HG03060 (cell line): ENCODE results near the gene MEIOB.

Source experiments
- ATAC-seq: cut with Tn5 transposase; IDR thresholded peaks from one replicate; pipeline ENCODE4 v1.9.1; 2021; ENCODE audit warnings: low read depth, moderate number of reproducible peaks; ENCODE audit not compliant: unreplicated experiment

The MEIOB gene

DNA sequence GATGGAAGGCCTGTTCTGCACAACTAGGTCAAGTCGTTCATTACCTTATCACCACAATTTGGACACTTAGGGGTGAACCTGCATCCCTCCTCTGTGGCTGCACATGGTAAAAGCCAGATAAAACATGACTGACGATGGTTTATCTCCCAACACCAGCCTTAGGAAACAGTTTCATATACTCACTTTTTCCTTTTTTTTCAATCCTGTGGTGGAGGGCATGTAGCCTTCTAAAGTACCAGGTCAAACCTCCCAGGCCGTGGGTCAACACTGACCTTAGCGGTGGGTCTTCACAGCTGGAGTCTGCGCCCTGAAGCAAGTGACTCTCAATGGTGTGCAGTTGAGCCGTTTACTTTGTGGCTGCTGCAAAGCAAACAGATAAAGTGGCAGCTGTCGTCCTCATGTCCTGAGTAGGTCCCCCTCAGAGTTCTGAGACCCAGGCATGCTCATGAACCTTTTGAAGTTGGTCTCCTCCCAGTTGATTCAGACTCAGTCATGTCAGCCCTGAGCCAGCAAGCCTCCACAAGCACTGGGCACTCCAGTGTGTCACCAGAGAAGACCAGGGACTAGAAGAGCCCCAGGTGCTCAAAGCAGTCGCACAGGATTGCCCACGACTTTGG is 39.0 kb downstream of the MEIOB start:
- ATAC-seq, result no peak

DNA sequence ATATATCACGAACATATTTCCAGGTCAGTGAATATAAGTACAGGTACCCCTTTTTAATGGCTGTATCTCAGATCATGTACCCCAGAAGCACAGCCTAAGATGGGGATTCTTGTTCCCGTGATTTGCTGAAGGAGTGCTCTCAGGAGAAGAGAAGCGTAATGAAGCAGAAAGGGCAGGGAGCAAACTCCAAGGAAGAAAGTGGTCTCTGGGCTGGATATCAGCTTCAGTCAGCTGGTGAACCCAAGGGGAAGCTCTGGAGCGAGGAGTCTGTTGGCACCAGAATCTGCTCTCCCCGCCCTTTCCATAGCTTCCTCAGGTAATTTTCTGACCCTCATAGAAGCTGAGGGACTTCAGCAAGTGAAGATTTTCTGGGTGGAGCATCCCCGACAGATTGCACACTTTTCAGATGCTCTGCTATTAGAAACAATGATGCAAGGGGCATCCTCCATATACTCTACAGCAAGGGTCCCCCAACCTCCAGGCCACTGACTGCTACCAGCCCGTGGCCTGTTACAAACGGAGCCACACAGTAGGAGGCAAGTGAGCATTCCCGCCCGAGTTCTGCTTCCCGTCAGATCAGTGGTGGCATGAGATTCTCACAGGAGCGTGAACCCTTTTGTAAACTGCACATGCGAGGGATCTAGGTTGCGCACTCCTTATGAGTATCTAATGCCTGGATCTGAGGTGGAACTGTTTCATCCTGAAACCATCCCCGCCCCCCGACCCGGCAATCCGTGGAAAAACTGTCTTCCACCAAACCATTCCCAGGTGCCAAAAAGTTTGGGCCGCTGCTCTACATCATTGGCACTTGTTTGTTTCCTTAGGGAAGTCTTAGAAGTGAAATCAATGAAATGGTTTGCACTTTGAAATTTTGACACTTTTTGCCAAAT is 40.5 kb downstream of the MEIOB start:
- ATAC-seq, result no peak

DNA sequence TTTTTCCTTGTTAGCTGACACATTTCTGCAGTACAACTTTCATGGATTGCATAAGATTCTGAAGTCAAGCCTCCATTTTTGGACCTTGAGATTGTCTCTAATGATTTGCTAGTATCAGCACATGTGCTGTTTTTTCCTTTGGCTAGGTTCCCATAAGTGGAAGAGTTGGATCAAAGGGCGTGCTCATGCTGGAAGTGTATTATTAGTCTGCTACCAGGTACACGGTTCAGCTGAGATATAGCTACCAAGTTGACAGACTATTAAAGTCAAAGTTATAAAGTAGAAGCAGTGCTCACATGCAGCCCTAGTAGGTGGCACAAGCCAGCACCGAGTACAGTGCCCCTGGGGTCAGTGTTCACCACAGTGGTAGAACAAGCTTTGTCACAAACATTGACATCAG is 41.8 kb downstream of the MEIOB start:
- no peak for ATAC-seq

DNA sequence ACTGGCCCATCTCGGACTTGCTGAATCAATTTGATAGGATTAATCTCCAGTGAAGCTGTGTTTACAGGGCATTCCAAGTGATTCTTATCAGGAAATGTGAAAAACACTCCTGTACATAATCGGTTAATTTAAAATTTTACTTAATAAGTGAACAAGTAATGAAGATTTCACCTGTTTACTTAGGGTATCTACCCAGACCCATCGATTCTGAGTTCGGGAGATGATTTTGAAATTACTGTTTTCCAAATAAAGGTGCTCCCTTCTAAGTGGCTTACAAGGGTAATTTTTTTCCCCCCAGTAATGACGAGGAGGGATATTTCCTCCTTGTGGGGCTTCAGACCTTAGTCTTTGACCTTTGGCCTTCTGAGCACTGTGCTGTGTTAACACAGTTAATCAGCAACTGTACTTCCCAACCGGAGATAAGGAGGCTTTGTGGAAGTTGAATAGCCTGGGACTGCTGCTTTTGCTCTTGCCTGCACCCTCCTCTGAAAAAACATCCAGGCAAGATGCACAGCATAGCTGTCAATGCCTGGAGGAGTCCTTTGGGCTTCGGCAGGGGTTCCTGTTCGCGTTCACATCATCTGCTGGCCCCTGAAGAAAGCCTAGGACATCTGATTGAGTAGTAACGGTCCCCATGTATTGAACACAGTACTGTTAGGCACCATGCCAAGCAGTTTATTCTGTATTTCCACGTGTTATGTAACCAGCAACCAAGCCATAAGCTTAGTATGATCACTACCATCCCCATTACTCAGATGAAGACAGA is 43.1 kb downstream of the MEIOB start:
- no peak for ATAC-seq

DNA sequence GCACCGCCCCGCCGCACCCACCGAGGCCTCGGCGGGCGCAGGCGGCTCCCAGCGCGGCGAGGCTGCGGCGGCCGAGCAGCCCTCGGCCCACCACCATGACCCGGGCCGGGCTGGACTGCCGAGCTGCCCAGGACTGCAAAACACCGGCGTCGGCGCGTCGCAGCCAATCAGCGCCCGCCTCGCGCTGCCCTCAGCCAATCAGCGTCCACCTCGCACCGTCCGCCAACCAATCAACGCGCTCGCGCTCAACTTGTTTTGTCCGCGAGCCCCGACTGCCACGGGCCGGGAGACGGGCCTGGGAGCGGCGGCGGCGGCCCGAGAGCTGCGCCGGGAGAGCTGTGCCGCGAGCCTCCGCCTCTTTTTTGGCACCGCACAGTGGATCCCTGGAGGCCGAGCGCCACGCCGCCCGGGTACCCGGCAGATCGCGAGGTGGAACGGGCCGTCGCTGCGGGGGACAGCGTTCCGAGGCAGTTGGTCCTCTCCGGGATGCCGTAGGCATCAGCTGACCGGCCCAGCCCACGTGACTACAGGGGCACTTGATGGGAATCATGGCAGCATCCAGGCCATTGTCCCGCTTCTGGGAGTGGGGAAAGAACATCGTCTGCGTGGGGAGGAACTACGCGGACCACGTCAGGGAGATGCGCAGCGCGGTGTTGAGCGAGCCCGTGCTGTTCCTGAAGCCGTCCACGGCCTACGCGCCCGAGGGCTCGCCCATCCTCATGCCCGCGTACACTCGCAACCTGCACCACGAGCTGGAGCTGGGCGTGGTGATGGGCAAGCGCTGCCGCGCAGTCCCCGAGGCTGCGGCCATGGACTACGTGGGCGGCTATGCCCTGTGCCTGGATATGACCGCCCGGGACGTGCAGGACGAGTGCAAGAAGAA is 45.0 kb downstream of the MEIOB start, which contains the start of the genes FAHD1 and HAGH:
TSS of gene FAHD1 (plus strand) at position 516 of the 883 bp plus-strand sequence. CDS start at position 549, 33 bp downstream.
TSS of gene HAGH (minus strand) at position 135 of the 883 bp plus-strand sequence. CDS start at position 97, 38 bp downstream.
- peak; percentile 62 for ATAC-seq

DNA sequence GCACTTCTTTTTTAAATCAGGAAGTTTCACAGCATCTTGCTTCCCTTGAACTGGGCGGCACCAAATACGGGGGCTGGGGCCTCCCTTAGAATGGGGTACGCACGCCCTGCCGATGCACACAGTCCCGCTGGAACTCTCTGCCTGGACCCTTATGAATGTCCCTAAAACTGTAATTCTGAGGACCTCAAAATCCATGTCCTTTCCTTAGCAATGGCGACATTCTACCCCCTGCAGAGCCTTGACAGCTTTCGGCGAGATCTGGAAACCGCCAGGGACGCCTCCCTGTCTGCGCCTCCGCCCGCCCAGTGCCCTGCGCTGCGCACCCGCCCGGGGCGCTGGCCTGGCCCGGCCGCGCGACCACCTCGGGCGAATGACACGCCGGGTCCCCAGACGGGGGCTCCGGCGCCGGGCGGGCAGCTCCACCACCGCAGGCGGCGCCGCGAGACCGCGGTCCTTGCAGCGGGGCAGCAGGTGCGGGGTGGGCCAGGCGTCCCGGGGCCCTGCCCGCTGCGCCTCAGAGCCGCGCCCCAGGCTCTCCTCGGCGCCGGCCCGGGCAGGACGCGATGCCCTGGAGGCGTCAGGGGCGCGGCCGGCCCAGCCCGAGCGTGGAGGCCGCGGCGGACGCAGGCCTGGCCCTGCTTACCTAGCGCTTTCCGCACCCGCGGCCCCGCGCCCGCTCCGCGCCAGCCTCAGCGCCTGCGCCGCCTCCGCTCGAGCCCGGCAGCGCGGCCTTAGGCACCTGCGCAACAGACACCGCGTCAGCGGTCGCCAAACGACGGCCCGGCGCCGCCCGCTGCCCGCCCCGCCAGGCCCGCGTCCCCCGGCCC is 45.9 kb downstream of the MEIOB start:
- peak; percentile 20 for ATAC-seq

DNA sequence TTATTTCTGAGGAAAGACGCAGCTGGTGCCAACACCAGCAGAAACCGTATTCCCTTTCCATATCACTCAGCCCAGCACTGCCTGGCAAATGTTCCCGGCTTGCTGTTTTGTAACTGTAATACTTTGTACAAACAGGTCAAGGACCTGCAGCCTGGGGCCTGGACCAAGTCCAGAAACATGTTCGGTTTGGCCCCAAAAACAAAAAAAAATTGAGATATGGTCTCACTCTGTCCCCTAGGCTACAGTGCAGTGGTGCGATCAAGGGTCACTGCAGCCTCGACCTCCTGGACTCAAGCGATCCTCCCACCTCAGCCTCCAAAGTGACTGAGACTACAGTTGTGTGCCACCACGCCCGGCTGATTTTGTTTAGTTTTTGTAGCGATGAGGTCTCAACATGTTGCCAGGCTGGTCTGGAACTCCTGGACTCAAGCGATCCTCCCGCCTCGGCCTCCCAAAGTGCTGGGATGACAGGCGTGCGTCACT is 46.5 kb downstream of the MEIOB start:
- no peak for ATAC-seq

DNA sequence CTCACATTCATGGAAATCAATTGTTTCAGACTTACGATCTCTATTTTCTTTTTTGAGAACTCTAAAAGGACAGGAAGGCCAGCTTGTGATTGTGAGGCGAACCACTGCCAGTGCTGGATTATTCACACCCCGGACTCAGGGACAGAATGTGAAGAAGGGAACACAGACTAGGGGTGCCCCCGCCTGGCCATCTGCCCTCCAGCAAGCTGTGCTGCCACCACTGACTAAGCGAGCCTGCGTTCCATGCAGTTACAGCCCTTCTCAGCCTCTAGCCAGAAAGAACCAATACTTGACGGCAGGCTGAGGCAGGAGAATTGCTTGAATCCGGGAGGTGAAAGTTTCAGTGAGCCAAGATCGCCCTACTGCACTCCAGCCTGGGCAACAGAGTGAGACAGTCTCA is 48.1 kb downstream of the MEIOB start:
- ATAC-seq, result no peak

DNA sequence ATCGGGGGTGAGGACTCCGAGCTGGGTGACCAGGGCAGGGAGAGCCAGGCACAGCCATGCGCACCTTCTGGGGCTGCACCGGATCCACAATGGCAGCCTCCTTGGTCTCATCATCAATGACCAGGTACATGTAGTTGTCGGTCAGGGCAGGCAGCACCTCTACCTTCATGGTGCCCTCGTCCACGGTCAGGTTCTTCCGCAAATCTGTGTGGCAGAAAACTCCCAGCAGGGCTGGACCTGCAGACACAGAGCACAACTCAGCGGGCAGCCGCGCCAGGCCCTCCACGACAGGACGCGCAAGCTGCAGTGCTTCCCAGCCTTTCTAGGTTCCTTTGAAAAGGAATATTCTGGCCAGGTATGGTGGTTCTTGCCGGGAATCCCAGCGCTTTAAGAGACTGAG is 49.2 kb downstream of the MEIOB start:
- no peak for ATAC-seq

DNA sequence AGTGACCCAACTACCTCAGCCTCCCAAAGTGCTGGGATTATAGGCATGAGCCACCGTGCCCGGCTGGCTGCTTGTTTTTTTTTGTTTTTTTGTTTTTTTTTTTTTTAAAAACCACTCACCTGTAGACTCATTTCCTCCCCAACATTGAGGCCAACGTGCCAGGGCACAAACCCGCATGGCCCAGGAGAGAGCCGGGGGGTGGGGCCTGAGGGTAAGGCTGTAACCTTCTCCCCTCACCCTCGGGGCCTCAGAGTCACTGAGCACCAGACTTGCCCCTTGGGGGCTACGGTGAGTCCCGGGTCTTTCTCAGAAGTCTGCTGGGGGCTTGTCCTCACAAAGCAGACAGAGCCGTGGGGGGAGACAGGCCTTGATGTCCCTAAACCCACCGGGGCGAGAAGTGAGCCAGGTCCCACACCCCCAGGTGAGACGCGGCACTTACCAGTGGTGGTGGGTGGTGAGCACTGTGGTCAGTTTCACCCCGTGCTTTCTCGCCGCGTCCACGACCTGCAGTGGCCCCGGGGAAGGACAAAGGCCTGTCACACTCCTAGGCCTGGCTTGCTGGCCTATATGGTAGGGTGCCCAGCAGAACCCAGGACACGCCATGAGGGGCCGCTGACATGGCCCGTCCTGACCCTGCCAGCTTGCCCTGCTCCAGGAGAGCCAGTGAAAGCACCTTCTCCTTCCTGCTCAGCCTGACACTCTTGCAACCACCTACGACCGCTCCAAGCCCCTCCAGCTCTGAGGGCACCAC is 49.9 kb downstream of the MEIOB start:
- no peak for ATAC-seq

DNA sequence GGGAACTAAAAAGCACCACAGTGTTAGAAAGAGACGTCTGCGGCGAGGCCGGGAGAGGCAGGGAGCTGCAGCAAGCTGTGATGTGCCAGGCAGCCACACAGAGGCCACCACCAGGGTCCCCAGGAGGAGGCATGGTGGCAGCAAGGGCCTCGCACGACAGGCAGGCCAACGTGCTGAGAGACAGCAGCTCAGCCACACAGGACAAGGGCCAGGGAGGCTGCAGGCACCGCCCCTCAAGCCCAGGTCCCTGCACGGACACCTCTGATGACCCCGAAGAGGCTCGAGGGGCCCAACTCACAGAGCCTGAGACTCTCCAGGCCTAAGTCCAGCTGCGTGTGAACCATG is 51.0 kb downstream of the MEIOB start:
- ATAC-seq, result no peak

DNA sequence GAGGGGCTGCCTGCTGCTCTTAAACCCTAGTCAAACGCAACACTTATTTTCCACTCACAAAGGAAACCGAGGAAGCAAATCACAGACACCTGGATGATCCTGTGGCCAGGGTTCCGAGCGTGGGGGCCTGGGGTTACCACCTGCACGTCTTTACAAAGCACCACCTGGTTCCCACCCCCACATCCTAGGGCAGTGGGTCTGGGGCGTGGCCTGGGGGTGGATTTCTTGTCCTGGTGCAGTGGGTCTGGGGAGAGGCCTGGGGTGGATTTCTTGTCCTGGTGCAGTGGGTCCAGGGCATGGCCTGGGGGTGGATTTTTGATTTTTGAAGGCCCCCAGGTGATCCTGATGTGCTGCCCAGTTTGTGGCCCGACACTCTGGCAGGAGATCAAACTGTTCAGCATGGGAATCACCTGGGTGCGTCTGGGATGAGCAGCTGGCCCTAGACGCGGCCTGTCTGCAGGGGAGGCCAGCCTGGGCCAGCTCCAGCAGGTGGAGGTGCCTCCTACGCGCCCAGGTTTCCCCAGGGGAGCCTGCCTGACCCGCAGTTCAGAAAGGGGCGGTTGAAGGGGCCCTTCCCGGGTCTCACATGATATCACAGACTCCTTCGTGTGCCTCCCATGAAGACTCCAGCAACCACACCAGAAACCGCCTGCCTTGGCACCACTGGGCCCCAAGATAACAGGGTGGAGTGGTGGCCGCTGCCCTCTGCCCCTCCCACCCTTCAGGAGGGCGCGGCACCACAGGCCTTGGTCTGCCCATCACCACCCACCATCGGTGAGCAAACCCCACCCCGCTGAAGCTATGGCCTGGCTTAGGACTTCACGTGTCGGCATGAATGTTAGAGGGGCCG is 51.6 kb downstream of the MEIOB start:
- no peak for ATAC-seq

DNA sequence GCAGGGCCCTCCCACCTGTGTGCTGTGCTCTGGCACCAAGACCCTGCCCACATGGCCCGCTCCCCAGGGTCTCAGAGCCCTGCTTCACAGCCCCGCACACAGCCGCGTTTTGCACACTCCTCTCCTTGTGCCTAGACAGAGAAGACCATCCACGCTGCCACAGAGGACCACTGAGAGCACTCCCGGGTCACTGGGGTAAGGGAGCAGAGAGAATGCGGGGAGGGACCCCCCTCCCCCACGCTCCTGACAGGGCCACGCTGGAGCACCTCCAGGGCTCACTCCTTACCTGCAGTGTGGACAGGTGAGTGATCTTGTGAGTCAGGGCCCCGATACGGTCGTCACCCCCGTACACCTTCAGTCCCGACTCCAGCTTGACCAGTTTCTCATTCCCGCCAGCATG is 52.4 kb downstream of the MEIOB start:
- ATAC-seq, result no peak

DNA sequence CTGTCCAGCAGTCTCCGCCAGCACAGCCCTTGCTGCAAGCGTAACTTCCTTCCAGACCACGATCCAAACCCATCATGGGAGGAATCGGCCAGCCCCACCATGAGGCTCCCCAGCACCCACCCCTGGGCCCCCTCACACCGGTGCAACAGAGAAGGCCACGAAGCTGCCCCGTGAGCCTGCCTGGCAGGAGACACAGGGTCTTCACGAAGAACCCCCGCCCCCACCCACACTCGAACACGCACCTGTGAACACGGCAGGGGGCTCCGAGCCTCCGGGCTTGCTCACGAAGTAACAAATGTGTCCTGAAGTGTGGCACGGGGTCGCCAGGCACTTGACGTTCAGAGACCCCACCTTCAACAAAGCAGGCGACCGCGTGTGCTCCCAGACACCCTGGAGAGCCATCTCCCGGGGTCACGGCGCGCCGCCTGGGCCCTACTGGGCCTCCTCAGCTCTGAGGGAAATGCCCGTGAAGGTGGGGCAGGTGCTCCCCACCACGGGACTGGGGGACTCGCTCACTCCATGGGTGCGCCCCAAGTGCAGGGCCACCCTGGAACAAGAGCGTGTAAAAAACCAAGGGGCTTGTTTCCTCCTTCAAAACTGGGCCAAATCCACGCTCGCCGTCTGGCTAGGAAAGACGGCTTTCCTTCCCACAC is 53.0 kb downstream of the MEIOB start:
- ATAC-seq, result no peak

DNA sequence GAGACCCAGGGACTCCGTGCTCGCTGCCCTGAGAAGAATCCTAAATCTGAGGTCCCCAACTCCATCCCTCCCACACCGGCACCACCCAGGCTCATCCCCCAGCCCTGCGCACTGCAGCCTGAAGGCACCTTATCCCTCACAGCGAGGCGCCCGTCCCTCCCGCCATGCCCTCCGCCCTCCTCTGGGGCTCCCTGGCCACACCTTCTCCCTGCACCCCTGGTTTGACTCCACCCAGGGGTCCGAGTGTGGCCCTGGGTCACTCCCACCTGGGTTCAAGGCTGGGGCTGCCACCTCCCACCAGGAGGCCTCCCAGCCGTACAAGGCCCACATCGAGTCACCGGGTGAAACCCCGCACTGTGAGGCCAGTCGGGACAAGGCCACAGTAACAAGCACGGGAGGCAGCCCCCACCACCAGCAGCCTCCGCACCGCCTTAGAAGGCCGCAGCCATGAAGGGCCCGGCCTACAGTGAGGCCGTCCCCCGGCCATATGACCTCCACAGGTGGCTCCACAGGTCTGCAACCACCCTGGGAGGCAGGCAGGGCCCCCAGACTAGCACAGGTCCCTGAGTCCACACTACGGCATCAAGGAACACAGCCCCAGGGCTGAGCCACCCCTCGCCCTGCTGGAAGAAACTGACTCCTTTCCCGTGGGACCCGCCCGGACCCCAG is 53.6 kb downstream of the MEIOB start:
- no peak for ATAC-seq

DNA sequence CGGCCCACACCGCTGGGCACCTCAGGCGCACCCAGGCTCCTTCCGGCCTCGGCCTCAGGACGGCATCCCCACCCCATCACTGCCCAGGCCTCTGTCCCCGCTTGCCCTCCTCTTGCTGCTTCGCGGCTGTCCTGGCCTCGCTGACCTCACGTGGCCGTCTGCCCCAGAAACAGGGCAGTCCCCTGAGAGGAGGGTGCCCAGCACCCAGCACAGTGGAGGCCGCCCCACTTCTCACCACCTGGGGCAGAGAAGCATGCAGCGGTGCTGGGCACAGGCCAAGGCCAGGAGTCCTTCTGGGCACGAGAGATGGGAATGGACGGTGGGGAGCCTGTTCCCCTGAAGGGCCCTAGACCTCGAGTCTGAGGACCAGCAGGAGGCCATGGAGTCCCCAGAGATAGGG is 54.2 kb downstream of the MEIOB start:
- ATAC-seq, result no peak

DNA sequence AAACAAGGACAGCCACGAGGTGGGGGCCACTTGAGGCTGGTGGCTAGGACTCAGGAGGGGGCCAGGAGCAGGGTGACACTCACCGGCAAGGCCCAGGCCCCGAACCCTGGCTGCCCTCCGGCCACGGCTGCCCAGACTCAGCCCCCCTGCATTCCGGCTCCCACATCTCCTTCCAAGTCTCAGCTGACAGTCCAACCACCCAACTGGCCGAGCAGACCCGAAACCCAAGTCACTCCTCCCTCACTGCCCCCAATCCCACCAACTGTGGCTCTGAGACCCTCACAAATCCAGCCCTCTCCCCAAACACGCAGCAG is 54.7 kb downstream of the MEIOB start:
- ATAC-seq, result no peak
